Endothelial cell (in vitro differentiated cells): ENCODE results near the gene MOGAT3. TPM values are rescaled to one million over a fixed set of nuclear protein-coding genes. Genes with fewer than 3 reads are reported as not detected.

ENCODE experiments used
- DNase-seq: peaks from one replicate; pipeline ENCODE4 v3.0.0; 2021; ENCODE audit warnings: low spot score
- H3K27ac Mint-ChIP-seq: one replicate; pipeline ENCODE4 v1.8.0; 2021; ENCODE audit warnings: mixed read lengths, inconsistent platforms; ENCODE audit not compliant: unreplicated experiment
- H3K27me3 Mint-ChIP-seq: one replicate; pipeline ENCODE4 v1.8.0; 2021; ENCODE audit warnings: mild to moderate bottlenecking, moderate library complexity, mixed read lengths, inconsistent platforms; ENCODE audit not compliant: unreplicated experiment
- H3K36me3 Mint-ChIP-seq: one replicate; pipeline ENCODE4 v1.8.0; 2021; ENCODE audit warnings: mild to moderate bottlenecking, low read depth, mixed read lengths, inconsistent platforms; ENCODE audit not compliant: unreplicated experiment
- H3K4me1 Mint-ChIP-seq: one replicate; pipeline ENCODE4 v1.8.0; 2021; ENCODE audit warnings: mild to moderate bottlenecking, mixed read lengths, inconsistent platforms; ENCODE audit not compliant: unreplicated experiment
- H3K4me3 Mint-ChIP-seq: one replicate; pipeline ENCODE4 v1.8.0; 2021; ENCODE audit warnings: mild to moderate bottlenecking, mixed read lengths, inconsistent platforms; ENCODE audit not compliant: unreplicated experiment
- H3K9me3 Mint-ChIP-seq: one replicate; pipeline ENCODE4 v1.8.0; 2021; ENCODE audit warnings: mixed read lengths, inconsistent platforms; ENCODE audit not compliant: unreplicated experiment
- CTCF ChIP-seq: fragments of 200-600 bp; sonication (generic); IDR thresholded peaks from one replicate; pipeline ENCODE4 v1.5.0; 2021; ENCODE audit warnings: antibody characterized with exemption; ENCODE audit not compliant: unreplicated experiment
- total RNA-seq: library from RNA; stranded (reverse); fragmentation: NEBNext Ultra II Directional; extraction: Animal tissue kit (Norgen Biotek cat#: 25700); gene quantifications from one replicate; pipeline ENCODE4 v1.2.1, GENCODE V29; 2021; ENCODE audit not compliant: unreplicated experiment

The MOGAT3 gene
- total RNA-seq, 1 donor from 2014 or later, result not detected

- peaks cover 6% of the 10 kb centered on the region for H3K27me3 Mint-ChIP-seq
- no peaks in the 10 kb centered on the region for H3K9me3 Mint-ChIP-seq
- peak overlapping the region; percentile 73 for H3K4me3 Mint-ChIP-seq
- no peak for DNase-seq
- peaks cover 3% of the 10 kb centered on the region for H3K4me1 Mint-ChIP-seq
- TF ChIP-seq CTCF, result no peak
- H3K27ac Mint-ChIP-seq, result no peak overlapping the region
- H3K36me3 Mint-ChIP-seq, result peaks cover 10% of the 10 kb centered on the region
Observed at GRCh38 chr7:101211501-101211900, 10.7 kb upstream of the MOGAT3 start.

DNA sequence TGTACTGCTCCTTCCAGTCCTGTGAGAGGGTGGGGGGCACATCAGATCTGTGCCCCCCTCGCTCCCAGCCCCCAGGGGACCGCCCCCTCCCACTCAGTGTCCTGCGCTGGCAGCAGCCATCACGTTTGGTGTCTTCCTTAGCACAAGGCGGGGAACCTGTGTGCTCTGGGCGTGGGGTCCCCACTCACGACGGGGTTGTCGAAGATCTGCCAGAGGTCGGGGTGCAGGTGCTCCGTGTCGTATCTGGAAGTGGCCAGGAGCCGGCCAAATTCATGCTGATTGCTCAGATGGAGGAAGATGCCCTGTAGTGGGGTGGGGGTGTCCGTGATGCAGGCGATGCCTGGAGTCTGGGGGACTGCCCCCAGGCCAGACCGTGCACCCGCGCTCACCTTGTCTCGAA, 9.3 kb upstream of the MOGAT3 start:
- Mint-ChIP-seq H3K4me1 (no peaks in the 10 kb centered on the region), H3K9me3 (no peaks in the 10 kb centered on the region), H3K27ac (no peak overlapping the region), H3K4me3 (peak overlapping the region; percentile 51), H3K36me3 (peaks cover 10% of the 10 kb centered on the region), H3K27me3 (peaks cover 4% of the 10 kb centered on the region)
- TF ChIP-seq CTCF, result no peak
- no peak for DNase-seq

- Mint-ChIP-seq H3K4me3 (no peak overlapping the region), H3K4me1 (no peaks in the 10 kb centered on the region), H3K27ac (no peak overlapping the region), H3K9me3 (no peaks in the 10 kb centered on the region), H3K27me3 (peaks cover 2% of the 10 kb centered on the region), H3K36me3 (peaks cover 10% of the 10 kb centered on the region)
- TF ChIP-seq CTCF, result no peak
- DNase-seq, result no peak
Observed at GRCh38 chr7:101208794-101209193, 8.0 kb upstream of the MOGAT3 start.

GRCh38 chr7:101207459-101207858, 6.6 kb upstream of the MOGAT3 start:
- Mint-ChIP-seq H3K4me1 (no peaks in the 10 kb centered on the region), H3K4me3 (no peak overlapping the region), H3K36me3 (peaks cover 10% of the 10 kb centered on the region), H3K9me3 (no peaks in the 10 kb centered on the region), H3K27me3 (peaks cover 5% of the 10 kb centered on the region), H3K27ac (no peak overlapping the region)
- DNase-seq, result no peak
- TF ChIP-seq CTCF, result no peak

- Mint-ChIP-seq H3K4me3 (no peak overlapping the region), H3K27me3 (peaks cover 5% of the 10 kb centered on the region), H3K27ac (no peak overlapping the region), H3K9me3 (no peaks in the 10 kb centered on the region), H3K36me3 (peaks cover 10% of the 10 kb centered on the region), H3K4me1 (no peaks in the 10 kb centered on the region)
- no peak for DNase-seq
- no peak for TF ChIP-seq CTCF
Observed at GRCh38 chr7:101206665-101207042, 5.8 kb upstream of the MOGAT3 start.
